Measurements from ENCODE around the gene DHX30.
"Not testable (repeated sequence)": the region's sequence is repeated elsewhere in the genome, so short reads cannot be mapped to it uniquely, and the experiment has no call there.

Gene DHX30

GRCh38 chr3:47874438-47874837 lies 71.5 kb downstream of the DHX30 start:
- DNase-seq (ENCODE audit: extremely low read depth in 1 of 2, low read depth in 1 of 2): no peak

- DNase-seq (ENCODE audit: extremely low read depth in 1 of 2, low read depth in 1 of 2): no peak
Measured at GRCh38 chr3:47874913-47875312, 72.0 kb downstream of the DHX30 start.

GRCh38 chr3:47877290-47877689 lies 74.4 kb downstream of the DHX30 start:
- DNase-seq (ENCODE audit: extremely low read depth in 1 of 2, low read depth in 1 of 2): no peak

- no peak for DNase-seq (ENCODE audit: extremely low read depth in 1 of 2, low read depth in 1 of 2)
Measured at GRCh38 chr3:47877719-47878118, 74.8 kb downstream of the DHX30 start.

GRCh38 chr3:47882338-47882737 lies 79.4 kb downstream of the DHX30 start:
- no peak for DNase-seq (ENCODE audit: extremely low read depth in 1 of 2, low read depth in 1 of 2)

GRCh38 chr3:47884603-47885002 lies 81.7 kb downstream of the DHX30 start:
- DNase-seq (ENCODE audit: extremely low read depth in 1 of 2, low read depth in 1 of 2): no peak

- no peak for DNase-seq (ENCODE audit: extremely low read depth in 1 of 2, low read depth in 1 of 2)
Measured at GRCh38 chr3:47885168-47885567, 82.2 kb downstream of the DHX30 start.

GRCh38 chr3:47887991-47888390 lies 85.1 kb downstream of the DHX30 start:
- not testable (repeated sequence) for DNase-seq (ENCODE audit: extremely low read depth in 1 of 2, low read depth in 1 of 2)

- DNase-seq (ENCODE audit: extremely low read depth in 1 of 2, low read depth in 1 of 2): no peak
Measured at GRCh38 chr3:47888986-47889757, 86.2 kb downstream of the DHX30 start.

- no peak for DNase-seq (ENCODE audit: extremely low read depth in 1 of 2, low read depth in 1 of 2)
Measured at GRCh38 chr3:47890126-47890827, 87.3 kb downstream of the DHX30 start.

GRCh38 chr3:47890828-47891612 lies 88.1 kb downstream of the DHX30 start:
- DNase-seq (ENCODE audit: extremely low read depth in 1 of 2, low read depth in 1 of 2): no peak

- no peak for DNase-seq (ENCODE audit: extremely low read depth in 1 of 2, low read depth in 1 of 2)
Measured at GRCh38 chr3:47891613-47892005, 88.7 kb downstream of the DHX30 start.

- no peak for DNase-seq (ENCODE audit: extremely low read depth in 1 of 2, low read depth in 1 of 2)
Measured at GRCh38 chr3:47892286-47893040, 89.5 kb downstream of the DHX30 start.

- DNase-seq (ENCODE audit: extremely low read depth in 1 of 2, low read depth in 1 of 2): no peak
Measured at GRCh38 chr3:47895241-47895640, 92.3 kb downstream of the DHX30 start.

GRCh38 chr3:47896736-47897135 lies 93.8 kb downstream of the DHX30 start:
- no peak for DNase-seq (ENCODE audit: extremely low read depth in 1 of 2, low read depth in 1 of 2)

GRCh38 chr3:47897954-47898353 lies 95.0 kb downstream of the DHX30 start:
- DNase-seq (ENCODE audit: extremely low read depth in 1 of 2, low read depth in 1 of 2): no peak

- no peak for DNase-seq (ENCODE audit: extremely low read depth in 1 of 2, low read depth in 1 of 2)
Measured at GRCh38 chr3:47899495-47900108, 96.7 kb downstream of the DHX30 start.

Data from activated CD8-positive, alpha-beta memory T cell treated with anti-CD3 and anti-CD28 coated beads for 1 hour (primary cell).